CD14-positive monocyte (primary cell): ENCODE results near the gene ORC1. TPM values are rescaled to one million over a fixed set of nuclear protein-coding genes. Genes with fewer than 3 reads are reported as not detected.

Source experiments
- DNase-seq, 3 donors: peaks; one replicate each; pipeline ENCODE4 v3.0.0-alpha.2; 2011 to 2022
- H2AFZ ChIP-seq: 2 replicates; pipeline ENCODE4 v1.6.0; 2012; ENCODE audit warnings: mild to moderate bottlenecking, low read depth, low read length, inconsistent platforms; ENCODE audit not compliant: insufficient read depth, poor library complexity, severe bottlenecking
- H3K27ac ChIP-seq, 2 donors: 1 replicate in 1 of 2; 2 replicates in 1 of 2; pipeline ENCODE4 v1.5.1; 2012 to 2013; ENCODE audit warnings: low read length in 2 of 2, control low read depth in 1 of 2, inconsistent platforms in 1 of 2, low read depth in 1 of 2, mild to moderate bottlenecking in 1 of 2
- H3K27me3 ChIP-seq, 2 donors: one replicate each; pipeline versions ENCODE4 v1.6.0 to v1.6.1; 2011 to 2013; ENCODE audit warnings: low read length in 2 of 2; ENCODE audit not compliant: control insufficient read depth in 2 of 2, insufficient read depth in 2 of 2
- H3K36me3 ChIP-seq, 2 donors: replicated peaks in 1 of 2; 1 replicate in 1 of 2; 2 replicates in 1 of 2; pipeline versions ENCODE4 v1.5.1 to v1.6.1; 2012 to 2013; ENCODE audit warnings: low read length in 2 of 2, control low read depth in 1 of 2, inconsistent platforms in 1 of 2, mild to moderate bottlenecking in 1 of 2; ENCODE audit not compliant: insufficient read depth in 2 of 2, control insufficient read depth in 1 of 2
- H3K4me1 ChIP-seq, 2 donors: 1 replicate in 1 of 2; 2 replicates in 1 of 2; pipeline versions ENCODE4 v1.5.1 to v1.6.1; 2012 to 2013; ENCODE audit warnings: low read length in 2 of 2, control low read depth in 1 of 2, inconsistent platforms in 1 of 2, mild to moderate bottlenecking in 1 of 2, moderate library complexity in 1 of 2; ENCODE audit not compliant: insufficient read depth in 2 of 2, control insufficient read depth in 1 of 2
- H3K4me2 ChIP-seq: replicated peaks from 2 replicates; pipeline ENCODE3; 2012; ENCODE audit warnings: low read length, moderate library complexity, mild to moderate bottlenecking; ENCODE audit not compliant: poor library complexity, severe bottlenecking; ENCODE audit errors: extremely low read depth
- H3K4me3 ChIP-seq, 3 experiments: fragments of 200-600 bp in 1 of 3; sonication (generic) in 1 of 3; replicated peaks in 1 of 3; 1 replicate in 2 of 3; 2 replicates in 1 of 3; pipeline ENCODE4 v1.5.1; 2011 to 2013; ENCODE audit warnings: low read length in 3 of 3, mild to moderate bottlenecking in 3 of 3, control low read depth in 2 of 3, low read depth in 2 of 3, inconsistent platforms in 1 of 3, moderate library complexity in 1 of 3
- H3K79me2 ChIP-seq: 2 replicates; pipeline ENCODE4 v1.6.0; 2012; ENCODE audit warnings: mild to moderate bottlenecking, control low read depth, inconsistent platforms, low read length, moderate library complexity; ENCODE audit not compliant: insufficient read depth
- H3K9ac ChIP-seq: 2 replicates; pipeline ENCODE4 v1.6.0; 2017; ENCODE audit warnings: low read length, mild to moderate bottlenecking; ENCODE audit not compliant: insufficient read depth, poor library complexity, severe bottlenecking
- H3K9me3 ChIP-seq, 2 donors: replicated peaks in 1 of 2; 1 replicate in 1 of 2; 2 replicates in 1 of 2; pipeline versions ENCODE4 v1.5.1 to v1.6.1; 2012 to 2013; ENCODE audit warnings: low read length in 2 of 2, control low read depth in 1 of 2; ENCODE audit not compliant: control insufficient read depth in 1 of 2, insufficient read depth in 1 of 2
- H4K20me1 ChIP-seq: 2 replicates; pipeline ENCODE4 v1.6.0; 2012; ENCODE audit warnings: mild to moderate bottlenecking, low read length, control low read depth, moderate library complexity; ENCODE audit not compliant: insufficient read depth
- H3K27ac Mint-ChIP-seq, 7 donors: one replicate each; pipeline ENCODE4 v1.8.0; 2020; ENCODE audit warnings: mild to moderate bottlenecking in 7 of 7, mixed read lengths in 7 of 7, moderate library complexity in 6 of 7, inconsistent platforms in 2 of 7
- H3K27me3 Mint-ChIP-seq, 3 donors: one replicate each; pipeline ENCODE4 v1.8.0; 2021 to 2022; ENCODE audit warnings: low read depth in 3 of 3, mild to moderate bottlenecking in 3 of 3, mixed read lengths in 3 of 3, moderate library complexity in 3 of 3, inconsistent platforms in 1 of 3
- H3K36me3 Mint-ChIP-seq, 2 donors: one replicate each; pipeline ENCODE4 v1.8.0; 2020; ENCODE audit warnings: mixed read lengths in 2 of 2, inconsistent platforms in 1 of 2, mild to moderate bottlenecking in 1 of 2
- H3K4me1 Mint-ChIP-seq: one replicate; pipeline ENCODE4 v1.8.0; 2020; ENCODE audit warnings: mild to moderate bottlenecking, mixed read lengths
- H3K4me3 Mint-ChIP-seq, 2 donors: one replicate each; pipeline ENCODE4 v1.8.0; 2020; ENCODE audit warnings: mild to moderate bottlenecking in 2 of 2, mixed read lengths in 2 of 2, moderate library complexity in 1 of 2
- H3K9me3 Mint-ChIP-seq, 7 donors: one replicate each; pipeline ENCODE4 v1.8.0; 2020 to 2022; ENCODE audit warnings: mixed read lengths in 7 of 7, mild to moderate bottlenecking in 6 of 7, moderate library complexity in 6 of 7, inconsistent platforms in 2 of 7
- CTCF ChIP-seq: fragments of 200-600 bp; IDR thresholded peaks from one replicate; pipeline ENCODE4 v1.8.0; 2022; ENCODE audit warnings: antibody characterized with exemption, mild to moderate bottlenecking
- WGBS: methylation state at CpG from one replicate; pipeline ENCODE4 v1.1.5; 2013; ENCODE audit warnings: missing lambda C conversion rate; ENCODE audit not compliant: insufficient coverage; 5-methylcytosine and 5-hydroxymethylcytosine counted together
- intact Hi-C, 2 donors: fragments of 100-400 bp; cut with micrococcal nuclease; formaldehyde crosslinking; loops; one replicate each; pipeline versions ENCODE4 v1.15.0 to v1.15.1; 2023
- polyA plus RNA-seq, 3 donors: library from polyadenylated mRNA; depleted of rRNA in 1 of 3; unstranded in 2 of 3; stranded (reverse) in 1 of 3; fragments of 300-500 nt in 2 of 3; fragments of >200 nt in 1 of 3; fragmentation: Illumina TruSeq in 2 of 3; gene quantifications; 1 replicate in 2 of 3; 2 replicates in 1 of 3; pipeline ENCODE4 v1.2.3, GENCODE V29; 2012 to 2021

Gene ORC1
- polyA plus RNA-seq, 3 donors: 0.12 to 0.27 TPM; not detected in 1

- Histone ChIP-seq H2AFZ (no peak overlapping the region), H3K27ac (no peak overlapping the region), H3K4me3 (no peak overlapping the region), H3K79me2 (peaks cover 13% of the 10 kb centered on the region), H3K4me1 (no peaks in the 10 kb centered on the region), H3K9me3 (no peaks in the 10 kb centered on the region), H3K27me3 (no peaks in the 10 kb centered on the region), H4K20me1 (peaks cover 5% of the 10 kb centered on the region), H3K4me2 (no peak overlapping the region), H3K9ac (no peak overlapping the region), H3K36me3 (peaks cover 88 to 96% of the 10 kb centered on the region in 2 donors)
- Mint-ChIP-seq H3K4me3 (no peak overlapping the region), H3K36me3 (peaks cover 87 to 96% of the 10 kb centered on the region in 2 donors), H3K27ac (no peak overlapping the region), H3K4me1 (no peaks in the 10 kb centered on the region), H3K9me3 (peaks cover 0 to 2% (median 0%) of the 10 kb centered on the region in 7 donors), H3K27me3 (peaks cover 0 to 2% (median 0%) of the 10 kb centered on the region in 3 donors)
- no peak for TF ChIP-seq CTCF
- intact Hi-C loops: no loop called here
- over 99% methylated on average over 11 of the region's 18 CpGs for WGBS
- DNase-seq: no peak
Measured at GRCh38 chr1:52358851-52359497, 45.2 kb downstream of the ORC1 start.

GRCh38 chr1:52357397-52357796 is 46.8 kb downstream of the ORC1 start:
- Mint-ChIP-seq H3K27ac (no peak overlapping the region), H3K27me3 (peaks cover 0 to 2% (median 0%) of the 10 kb centered on the region in 3 donors), H3K36me3 (peaks cover 96 to 100% of the 10 kb centered on the region in 2 donors), H3K9me3 (peaks cover 0 to 2% (median 0%) of the 10 kb centered on the region in 7 donors), H3K4me1 (no peaks in the 10 kb centered on the region), H3K4me3 (no peak overlapping the region)
- no peak for DNase-seq
- Histone ChIP-seq H3K27ac (no peak overlapping the region), H3K36me3 (peaks cover 100% of the 10 kb centered on the region in 2 donors), H4K20me1 (peaks cover 2% of the 10 kb centered on the region), H3K9me3 (no peaks in the 10 kb centered on the region), H3K4me2 (no peak overlapping the region), H3K4me3 (no peak overlapping the region), H3K79me2 (peaks cover under 1% of the 10 kb centered on the region), H2AFZ (no peak overlapping the region), H3K4me1 (no peaks in the 10 kb centered on the region), H3K27me3 (no peaks in the 10 kb centered on the region), H3K9ac (no peak overlapping the region)
- 97% methylated on average over 8 of the region's 9 CpGs for WGBS
- intact Hi-C loops: no loop called here
- no peak for TF ChIP-seq CTCF
